ENCODE results near the gene NPC1.

DNA sequence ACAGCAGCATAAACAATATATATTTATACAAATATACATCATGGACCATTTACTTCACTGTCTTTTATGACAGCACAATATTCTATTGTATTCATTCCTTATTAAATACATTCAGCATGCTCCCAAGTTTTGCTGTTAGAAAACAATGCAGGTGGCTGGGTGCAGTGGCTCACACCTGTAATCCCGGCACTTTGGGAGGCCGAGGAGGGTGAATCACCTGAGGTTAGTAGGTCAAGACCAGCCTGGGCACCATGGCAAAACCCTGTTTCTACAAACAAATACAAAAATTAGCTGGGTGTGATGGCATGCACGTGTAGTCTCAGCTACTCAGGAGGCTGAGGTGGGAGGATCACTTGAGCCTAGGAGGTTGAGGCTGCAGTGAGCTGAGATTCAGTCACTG is 39.0 kb downstream of the NPC1 start:
- TF ChIP-seq, protein P1, sequence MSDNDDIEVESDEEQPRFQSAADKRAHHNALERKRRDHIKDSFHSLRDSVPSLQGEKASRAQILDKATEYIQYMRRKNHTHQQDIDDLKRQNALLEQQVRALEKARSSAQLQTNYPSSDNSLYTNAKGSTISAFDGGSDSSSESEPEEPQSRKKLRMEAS (IDR thresholded peaks at IDR 0.05; ENCODE audit: low read depth, low read length), result no peak
- no peak for TF ChIP-seq POLR2A (IDR thresholded peaks at IDR 0.05; ENCODE audit: extremely low read depth, insufficient read length)
- TF ChIP-seq, protein P2, sequence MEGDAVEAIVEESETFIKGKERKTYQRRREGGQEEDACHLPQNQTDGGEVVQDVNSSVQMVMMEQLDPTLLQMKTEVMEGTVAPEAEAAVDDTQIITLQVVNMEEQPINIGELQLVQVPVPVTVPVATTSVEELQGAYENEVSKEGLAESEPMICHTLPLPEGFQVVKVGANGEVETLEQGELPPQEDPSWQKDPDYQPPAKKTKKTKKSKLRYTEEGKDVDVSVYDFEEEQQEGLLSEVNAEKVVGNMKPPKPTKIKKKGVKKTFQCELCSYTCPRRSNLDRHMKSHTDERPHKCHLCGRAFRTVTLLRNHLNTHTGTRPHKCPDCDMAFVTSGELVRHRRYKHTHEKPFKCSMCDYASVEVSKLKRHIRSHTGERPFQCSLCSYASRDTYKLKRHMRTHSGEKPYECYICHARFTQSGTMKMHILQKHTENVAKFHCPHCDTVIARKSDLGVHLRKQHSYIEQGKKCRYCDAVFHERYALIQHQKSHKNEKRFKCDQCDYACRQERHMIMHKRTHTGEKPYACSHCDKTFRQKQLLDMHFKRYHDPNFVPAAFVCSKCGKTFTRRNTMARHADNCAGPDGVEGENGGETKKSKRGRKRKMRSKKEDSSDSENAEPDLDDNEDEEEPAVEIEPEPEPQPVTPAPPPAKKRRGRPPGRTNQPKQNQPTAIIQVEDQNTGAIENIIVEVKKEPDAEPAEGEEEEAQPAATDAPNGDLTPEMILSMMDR (IDR thresholded peaks at IDR 0.05; ENCODE audit: low read depth, low read length), result no peak
- TF ChIP-seq MYC (IDR thresholded peaks at IDR 0.05; ENCODE audit: low read depth, low read length), result no peak
